GM19324 (cell line): Measurements from ENCODE around the gene TMC6.
A peak's percentile ranks its signal among the peaks of the same experiment; 100 is the strongest.
"Not testable (repeated sequence)": the region's sequence is repeated elsewhere in the genome, so short reads cannot be mapped to it uniquely, and the experiment has no call there.

ENCODE experiments used
- ATAC-seq: cut with Tn5 transposase; IDR thresholded peaks from one replicate; pipeline ENCODE4 v1.9.1; 2021; ENCODE audit warnings: mild to moderate bottlenecking, moderate library complexity; ENCODE audit not compliant: unreplicated experiment, low FRiP score

TMC6 gene

DNA sequence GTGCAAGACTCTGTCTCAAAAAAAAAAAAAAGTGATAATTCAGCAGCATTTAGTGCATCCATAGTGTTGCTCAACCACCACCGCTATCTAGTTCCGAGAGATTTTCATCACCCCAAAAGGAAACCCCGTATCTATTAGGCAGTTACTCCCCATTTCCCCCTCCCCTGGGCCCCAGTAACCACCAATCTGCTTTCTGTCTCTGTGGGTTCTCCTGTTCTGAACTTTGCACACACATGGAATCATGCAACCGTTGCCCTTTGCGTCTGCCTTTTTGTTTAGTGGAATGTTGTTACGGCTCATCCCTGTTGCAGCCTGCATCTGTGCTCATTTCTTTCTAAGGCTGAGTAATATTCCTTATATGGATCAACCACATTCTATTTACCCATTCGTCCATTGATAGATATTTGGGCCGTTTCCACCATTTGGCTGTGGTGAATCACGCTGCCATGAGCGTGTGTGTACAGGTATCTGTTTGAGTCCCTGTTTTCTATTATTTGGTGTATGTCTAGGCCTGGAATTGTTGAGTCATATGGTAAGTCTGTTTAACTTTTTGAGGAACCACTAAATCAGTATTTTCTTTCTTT, 31.1 kb upstream of the TMC6 start:
- no peak for ATAC-seq

DNA sequence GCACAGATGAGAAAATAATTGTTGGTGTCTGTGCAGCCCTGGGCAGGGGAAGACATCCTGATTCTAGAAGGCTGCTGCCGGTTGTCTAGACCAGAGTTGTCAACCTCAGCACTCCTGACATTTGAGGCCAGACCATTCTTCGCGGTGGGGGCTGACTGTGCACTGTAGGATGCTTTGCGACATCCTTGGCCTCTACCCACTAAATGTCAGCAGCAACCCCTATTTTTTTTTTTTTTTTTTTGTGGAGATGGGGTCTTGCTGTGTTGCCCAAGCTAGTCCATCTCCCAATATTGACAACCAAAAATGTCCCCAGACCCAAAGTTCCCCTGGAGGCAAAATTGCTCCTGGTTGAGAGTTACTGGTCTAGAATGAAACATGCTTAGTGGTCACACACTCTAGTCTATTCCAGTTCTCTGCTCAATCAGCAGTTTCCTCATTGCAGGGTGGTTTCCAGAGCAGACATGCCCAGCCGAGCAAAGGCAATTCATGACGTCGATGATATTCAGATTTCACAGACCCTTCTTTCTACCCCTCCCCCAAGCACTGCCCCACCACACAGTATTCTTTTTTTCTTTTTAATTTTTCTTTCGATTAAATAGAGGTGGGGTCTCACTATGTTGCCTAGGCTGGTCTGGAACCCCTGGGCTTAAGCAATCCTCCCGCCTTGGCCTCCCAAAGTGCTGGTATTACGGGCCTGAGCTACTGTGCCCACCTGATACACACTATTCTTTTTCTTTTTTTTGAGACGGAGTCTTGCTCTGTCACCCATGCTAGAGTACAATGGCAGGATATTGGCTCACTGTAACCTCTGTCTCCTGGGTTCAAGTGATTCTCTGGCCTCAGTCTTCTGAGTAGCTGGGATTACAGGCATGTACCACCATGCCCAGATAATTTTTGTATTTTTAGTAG, 26.6 kb upstream of the TMC6 start:
- no peak for ATAC-seq

DNA sequence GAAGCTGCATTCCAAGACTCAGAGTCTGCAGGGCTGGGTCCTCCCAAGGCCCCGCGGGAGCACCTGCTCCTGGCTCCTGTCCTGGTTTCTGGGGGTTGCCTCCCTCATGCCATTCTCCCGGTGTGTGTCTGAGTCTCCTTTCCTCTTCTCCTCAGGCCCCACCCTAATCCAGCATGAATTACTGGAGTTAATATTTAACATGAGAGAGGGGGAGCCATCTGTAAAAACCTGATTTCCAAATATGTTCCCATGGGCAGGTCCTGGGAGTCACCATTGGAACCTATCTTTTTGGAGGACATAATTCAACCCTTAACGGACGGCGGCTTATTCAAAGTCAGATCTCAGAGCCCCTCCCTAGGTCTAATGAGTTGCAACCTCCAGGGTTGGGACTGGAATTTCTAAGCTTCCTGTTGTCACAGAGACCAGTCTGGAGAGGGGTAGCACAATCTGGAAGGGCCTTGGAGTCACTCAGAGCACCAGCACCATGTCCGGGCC, 23.0 kb upstream of the TMC6 start:
- ATAC-seq, result no peak

DNA sequence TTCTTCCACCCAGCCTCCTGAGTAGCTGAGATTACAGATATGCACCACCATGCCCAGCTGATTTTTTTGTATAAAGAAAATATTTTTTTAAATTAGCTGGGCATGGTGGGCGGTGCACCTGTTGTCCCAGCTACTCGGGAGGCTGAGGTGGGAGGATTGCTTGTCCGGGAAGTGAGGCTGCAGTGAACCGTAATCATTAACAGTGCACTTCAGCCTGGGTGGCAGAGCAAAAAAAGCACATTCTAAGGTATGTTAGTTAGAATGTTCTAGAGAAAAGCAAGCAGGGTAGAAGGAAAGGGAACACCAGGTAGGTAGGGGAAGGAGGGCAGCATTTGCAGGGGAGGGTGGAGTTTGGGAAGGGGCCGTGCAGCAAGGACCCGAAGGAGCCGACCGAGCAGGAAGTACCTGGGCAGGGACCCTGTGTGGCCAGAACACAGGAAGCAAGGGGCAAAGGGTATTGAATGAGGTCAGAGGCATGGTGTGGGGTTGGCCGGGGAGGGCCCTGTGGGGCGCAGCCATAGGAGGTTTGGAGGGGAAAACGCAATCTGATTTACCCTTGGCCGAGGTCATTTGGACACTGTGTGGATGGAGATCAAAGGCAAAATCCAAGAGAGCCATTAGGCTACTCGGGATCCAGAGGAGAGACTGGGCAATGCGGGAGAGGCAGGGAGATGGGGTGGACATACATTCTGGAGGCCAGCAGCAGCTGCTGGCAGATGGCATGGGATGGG, 19.9 kb upstream of the TMC6 start:
- ATAC-seq, result no peak

DNA sequence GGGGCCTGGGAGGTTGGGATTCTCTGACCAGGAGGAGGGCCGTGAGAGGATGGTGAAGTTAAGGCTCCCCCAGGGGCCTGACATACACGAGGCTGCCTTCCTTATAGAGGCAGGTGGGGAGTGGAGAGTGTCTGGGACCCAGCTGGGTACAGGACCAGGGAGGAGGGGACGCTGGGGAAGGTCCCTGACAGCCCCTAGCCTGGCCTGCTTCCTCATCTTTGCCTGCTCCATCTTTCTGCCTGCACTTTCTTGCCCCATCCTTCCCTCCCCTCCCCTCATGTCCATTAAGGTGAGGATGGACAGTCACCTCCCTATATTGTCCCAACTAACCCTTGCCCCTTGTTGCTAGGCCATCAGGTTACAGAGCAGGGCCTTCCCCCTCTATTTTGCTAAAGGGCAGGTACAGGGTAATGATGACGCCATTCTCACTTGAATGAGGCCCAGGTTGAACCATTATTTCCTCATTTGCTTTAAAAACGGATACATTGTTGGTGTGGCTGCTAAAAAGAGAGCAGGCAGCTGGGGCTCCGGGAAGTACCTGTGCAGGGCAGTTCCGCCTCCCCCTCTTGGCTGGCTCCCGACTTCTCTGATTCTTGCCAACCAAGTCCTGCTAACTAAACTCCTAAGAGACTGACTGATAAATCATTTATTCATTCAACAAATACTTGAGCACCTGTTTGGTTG, 18.9 kb upstream of the TMC6 start:
- ATAC-seq, result no peak

DNA sequence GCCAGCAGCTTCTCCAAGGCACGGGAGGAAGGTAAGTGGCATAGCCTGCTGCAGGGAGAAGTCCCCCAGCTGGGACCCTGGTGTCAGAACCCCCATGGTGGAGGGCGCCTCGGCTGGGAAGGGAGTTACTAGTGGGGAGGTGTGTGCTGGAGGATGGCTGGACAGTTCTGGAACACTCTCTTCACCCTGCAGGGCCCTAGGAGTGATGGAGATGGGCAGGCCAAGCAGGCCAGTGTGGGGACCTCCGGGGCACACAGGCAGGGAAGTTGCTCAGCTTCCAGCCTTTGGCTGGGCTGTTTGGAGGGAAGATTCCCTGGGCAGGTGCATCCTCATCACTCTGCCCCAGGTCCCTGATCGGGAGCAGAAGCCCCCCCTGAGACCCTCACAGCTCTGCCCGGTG, 18.3 kb upstream of the TMC6 start:
- no peak for ATAC-seq

DNA sequence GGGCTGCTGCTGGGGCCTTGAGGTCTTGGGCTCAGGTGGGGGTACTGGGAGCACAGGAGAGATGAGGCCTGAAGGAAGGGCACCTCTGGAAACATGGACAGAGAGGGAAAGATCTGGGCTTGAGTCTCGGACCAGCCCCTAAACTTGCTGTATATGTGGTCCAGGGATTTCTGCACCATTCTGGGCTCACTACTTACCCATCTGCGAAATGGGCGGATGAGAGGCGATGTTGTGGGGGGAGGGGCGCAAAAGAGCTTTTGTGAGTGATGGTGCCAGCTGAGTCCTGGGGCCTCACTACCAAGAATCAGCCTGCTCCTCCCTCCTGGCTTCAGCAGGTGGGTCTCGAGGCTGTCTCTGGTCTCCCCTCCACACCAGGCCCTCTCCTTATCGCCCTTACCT, 17.9 kb upstream of the TMC6 start:
- no peak for ATAC-seq

DNA sequence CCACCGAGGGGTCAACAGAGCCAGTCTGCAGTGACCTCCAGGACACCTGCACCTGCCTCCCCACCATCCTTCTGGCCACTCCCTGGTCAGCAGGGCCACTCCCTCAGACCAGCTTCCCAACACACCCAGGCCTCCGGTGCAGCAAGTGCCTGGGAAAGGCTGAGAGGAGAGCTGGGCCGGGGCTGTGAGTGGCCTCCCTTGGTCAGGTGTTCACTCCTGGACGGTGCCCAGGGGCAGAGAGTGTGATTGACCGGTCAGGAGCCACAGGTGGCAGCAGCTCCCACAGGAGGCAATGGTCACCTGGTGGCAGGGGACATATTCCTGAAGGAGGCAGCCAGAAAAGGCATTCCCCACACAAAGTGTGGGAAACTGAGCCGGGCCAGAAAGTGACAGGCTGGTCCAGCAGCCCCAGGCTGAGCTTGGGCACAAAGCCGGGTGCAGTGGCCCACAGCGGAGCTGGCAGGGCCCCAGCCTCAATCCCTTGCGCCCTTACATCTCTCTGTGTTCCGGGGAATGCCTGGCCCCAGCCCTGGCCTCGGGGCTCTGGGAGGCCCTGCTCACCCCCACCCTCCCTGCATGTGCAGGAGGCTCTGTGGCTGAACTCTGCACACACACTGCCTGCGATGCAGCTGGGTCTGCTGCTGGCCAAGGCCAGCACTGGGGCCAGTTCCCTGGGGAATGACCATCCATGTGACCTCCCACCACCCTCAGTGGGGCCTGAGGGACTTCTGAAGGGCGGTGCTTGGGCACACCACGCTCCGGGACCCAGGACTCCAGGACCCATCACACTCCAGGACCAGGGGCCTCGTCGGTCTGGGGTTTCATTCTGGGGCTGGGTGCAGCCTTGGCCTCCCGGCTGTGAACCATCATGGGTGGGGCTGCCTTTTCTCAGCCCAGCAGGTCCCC, 16.4 kb upstream of the TMC6 start:
- ATAC-seq, result no peak

DNA sequence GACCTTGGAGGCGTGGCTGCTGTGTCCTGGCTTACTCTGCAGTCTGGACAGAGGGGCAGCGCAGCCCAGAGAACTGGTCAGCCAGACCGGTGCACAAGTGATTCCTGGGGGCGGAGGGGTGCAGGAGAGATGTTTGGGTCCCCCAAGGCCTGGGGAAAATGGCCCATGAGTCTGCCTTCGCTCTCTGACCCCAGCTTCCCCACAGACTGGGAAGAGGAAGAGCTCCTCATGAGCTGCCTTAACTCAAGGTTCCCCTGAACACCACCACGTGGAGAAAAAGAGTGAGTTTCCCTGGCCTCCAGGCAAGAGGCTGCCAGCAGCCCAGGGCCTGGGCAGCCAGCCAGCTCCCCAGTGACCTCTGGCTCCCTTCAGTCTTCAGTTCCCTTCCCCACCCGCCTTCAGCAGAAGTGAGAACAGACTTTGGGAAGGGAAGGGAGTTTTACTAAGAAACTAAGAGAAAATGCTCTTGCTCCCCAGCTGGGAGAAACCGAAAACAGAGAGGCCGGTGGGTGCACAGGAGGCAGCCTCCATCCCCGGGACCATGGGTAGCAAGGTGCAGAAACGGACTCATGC, 15.7 kb upstream of the TMC6 start:
- no peak for ATAC-seq

DNA sequence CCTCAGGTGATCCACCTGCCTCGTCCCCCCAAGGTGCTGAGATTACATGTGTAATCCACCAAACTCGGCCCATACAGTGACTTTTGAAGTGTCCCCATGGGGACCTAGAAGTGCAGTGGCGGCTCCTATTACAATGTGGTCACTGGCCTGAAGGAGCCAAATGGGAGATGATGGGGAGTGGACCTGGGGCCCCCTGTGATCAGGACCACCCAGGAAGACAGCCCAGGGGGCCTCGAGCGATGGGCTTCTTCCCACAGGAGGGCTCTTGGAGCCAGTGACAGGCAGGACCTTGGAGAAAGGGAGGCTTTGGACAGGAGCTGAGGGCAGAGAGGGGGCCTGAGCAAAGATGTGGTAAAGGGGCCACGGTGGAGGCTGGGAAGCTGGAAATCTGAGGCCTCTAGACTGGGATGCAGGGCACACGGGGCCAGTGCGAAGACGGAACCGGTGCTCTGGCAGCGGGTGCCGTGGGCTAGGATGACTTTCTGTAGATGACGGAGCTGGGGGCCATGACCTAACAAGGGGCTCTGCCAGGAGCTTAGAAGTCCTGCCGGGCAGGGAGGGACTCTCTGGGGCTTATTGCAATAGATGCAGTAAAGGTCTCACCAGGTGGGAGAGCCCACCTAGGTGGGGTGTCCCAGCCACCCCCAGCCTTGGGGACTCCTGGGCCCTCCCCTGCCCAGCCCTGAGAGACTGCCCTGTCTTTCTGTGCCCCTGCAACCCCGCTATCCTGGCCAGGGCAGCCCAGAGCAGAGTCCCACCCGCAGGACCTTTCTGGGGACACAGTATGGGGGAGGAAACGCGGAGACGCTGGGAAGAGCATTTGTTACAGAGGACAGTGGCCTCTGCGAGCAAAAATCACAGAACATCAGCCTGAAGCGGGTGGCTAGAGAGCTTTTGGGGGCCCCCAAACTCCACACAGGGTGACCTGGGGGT, 14.9 kb upstream of the TMC6 start:
- ATAC-seq, result no peak

DNA sequence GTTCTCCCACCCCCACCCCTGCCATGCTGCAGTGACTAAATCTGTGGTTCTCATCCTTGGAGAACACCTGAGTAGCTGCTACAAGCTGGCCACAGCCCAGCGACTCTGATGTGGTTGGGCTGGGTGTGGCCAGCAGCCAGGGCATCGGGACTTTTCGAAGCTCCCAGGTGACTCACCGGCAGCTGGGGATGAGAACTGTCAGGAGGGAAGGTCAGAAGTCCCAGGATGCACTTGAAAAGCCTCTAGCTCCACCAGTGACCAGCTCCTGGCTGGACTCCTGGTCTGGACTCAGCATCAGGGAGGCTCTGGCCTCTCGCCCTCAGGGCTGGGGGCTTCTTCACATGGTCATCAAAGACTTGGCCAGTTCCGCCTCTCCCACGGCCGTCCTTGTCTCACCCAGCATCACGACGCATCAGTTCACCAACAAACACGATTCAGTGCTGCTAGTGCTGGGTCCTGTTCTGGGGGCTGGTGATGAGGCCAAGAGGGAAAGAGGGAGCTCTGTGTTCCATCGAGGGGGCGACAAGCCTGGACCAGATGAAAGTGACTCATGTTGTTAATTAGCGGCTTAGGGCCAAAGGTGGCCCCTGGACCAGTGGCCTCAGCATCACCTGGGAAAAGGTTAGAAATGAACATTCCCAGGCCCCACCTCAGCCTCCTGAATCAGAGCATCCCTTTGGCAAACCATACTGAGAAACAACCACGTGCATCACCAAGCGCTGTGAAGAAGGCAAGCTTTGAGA, 13.7 kb upstream of the TMC6 start:
- ATAC-seq, result no peak

DNA sequence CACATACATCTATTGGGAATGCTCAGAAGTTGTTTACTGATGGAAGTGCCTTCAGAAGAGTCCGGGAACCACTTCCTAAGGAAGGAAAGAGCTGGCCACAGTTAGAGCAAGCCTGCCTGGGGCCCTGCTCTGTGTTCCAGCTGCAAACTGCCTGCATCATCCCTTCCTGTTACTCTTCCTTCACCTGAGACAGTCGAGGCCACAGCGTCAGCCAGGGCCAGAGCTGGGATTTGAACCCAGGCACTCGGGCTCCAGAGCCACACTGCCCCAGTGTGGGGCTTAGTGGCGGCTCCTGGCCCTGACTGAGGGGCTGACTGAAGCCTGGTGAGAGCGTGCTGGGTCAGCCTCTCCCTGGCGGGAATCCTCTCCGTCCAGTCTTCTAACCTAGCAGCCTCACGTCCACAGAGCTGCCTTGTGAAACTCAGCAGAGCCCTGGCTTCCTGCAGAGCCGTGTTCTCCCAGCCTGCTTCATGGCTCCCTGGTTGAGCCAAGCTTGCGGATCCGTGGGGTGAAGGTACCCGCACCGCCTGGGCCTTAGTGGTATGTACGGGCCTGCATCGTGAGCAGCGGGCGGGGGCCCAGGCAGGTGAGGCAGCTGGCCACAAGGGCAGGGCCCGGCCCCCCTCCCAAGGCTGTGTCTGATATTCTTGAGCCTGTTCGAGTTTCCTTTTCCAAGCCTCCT, 13.0 kb upstream of the TMC6 start:
- ATAC-seq, result no peak

DNA sequence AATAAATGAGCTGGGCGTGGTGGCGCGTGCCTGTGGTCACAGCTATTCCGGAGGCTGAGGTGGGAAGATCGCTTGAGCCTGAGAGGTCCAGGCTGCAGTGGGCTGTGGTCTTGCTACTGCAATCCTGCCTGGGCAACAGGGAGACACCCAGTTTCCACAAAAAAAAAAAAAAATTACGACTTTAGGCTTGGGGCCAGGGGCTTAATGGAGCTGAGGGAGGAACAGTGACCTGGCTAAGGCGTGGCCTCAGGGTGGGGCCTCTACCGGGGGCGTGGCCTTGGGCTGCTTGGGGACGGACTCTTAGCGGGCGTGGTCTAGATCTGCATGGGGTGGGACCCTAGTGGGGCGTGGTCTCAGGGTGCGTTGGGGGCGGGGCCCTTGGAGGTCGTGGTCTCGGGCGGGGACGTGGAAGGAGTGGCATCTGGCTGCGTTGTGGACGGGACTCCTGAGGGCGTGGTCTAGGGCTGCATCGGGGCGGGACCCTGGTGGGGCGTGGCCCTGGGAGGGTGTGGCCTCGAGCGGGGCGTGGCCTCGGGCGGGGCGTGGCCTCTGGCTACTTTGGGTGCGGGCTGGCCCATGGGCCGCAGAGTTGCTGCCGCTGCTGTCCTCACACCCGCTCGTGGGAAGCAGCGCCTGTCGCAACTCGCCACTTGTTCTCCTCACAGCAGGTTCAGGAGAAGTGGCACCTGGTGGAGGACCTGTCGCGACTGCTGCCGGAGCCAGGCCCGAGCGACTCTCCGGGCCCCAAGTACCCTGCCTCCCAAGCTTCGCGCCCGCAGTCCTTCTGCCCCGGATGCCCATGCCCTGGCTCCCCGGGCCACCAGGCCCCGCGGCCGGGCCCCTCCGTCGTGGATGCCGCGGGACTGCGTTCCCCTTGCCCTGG, 11.9 kb upstream of the TMC6 start:
- ATAC-seq, result peak; percentile 59

DNA sequence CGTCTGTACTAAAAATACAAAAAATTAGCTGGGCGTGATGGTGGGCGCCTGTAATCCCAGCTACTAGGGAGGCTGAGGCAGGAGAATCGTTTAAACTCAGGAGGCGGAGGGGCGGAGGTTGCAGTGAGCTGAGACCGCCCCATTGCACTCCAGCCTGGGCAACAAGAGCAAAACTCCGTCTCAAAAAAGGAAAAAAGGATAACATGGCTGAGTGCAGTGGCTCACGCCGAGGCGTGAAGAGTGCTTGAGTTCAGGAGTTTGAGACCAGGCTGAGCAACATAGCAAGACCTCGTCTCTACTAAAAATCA, 11.3 kb upstream of the TMC6 start:
- ATAC-seq, result not testable (repeated sequence)

DNA sequence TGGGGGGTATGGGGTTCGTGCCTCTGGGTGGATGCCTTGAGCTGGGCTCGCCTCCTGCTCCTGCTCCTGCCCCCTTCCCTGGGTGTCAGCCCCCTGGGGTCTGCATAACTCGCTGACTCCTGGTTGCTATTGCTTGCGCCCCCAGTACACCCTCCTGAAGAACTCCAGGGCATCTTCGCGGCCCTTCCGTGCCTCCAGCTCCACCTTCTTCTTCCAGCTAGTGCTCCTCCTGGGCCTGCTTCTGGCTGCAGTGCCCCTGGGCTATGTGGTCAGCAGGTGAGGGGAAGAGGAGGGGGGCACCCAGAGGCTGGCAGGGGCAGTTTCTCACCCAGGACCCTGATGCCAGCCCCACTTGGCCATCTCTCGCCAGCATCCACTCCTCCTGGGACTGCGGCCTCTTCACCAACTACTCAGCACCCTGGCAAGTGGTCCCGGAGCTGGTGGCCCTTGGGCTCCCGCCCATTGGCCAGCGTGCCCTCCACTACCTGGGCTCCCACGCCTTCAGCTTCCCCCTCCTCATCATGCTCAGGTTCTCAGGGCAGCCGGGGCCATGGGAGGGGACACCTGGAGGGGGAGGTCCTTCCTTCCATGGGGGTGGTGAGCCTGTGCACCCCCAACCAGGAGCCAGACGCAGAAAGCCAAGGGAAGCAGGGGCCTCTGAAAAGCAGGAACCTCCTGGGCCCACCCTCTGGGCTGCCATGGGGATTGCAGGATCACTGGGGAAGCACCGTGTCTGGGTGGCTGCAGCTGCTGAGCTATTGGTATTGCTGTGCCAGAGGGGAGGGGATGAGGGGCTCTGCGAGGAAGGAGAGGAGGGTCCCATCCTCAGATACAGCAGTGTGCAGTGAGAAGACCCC, 9.9 kb upstream of the TMC6 start:
- ATAC-seq, result no peak
